GM12878 (cell line): ENCODE measurements around the gene THY1. TPM values are rescaled to one million over a fixed set of nuclear protein-coding genes. Genes with fewer than 3 reads are reported as not detected.

ENCODE experiments used
- ATAC-seq: fragments of 200-7000 bp; cut with Tn5 transposase; 3 replicates; pipeline ENCODE4 v1.9.1; 2020; ENCODE audit warnings: mild to moderate bottlenecking, moderate library complexity
- BruUV-seq: library from RNA; stranded (reverse); fragments of 400-500 nt; replicated peaks from 2 replicates; lab custom pipeline; 2021; lab: Mats Ljungman, UMichigan
- CTCF ChIA-PET: fragments of 300-600 bp; sonication (Branson Sonifier 250); formaldehyde crosslinking; extraction: SDS; loops from one replicate; lab custom pipeline; 2021; ENCODE audit warnings: inconsistent platforms; lab: Yijun Ruan, JAX
- POLR2A ChIA-PET: fragments of 350-600 bp; formaldehyde crosslinking; extraction: SDS; loops from one replicate; lab custom pipeline; 2021; ENCODE audit warnings: inconsistent platforms; lab: Charles Lee
- RAD21 ChIA-PET: fragments of 300-600 bp; sonication (Branson Sonifier 250); formaldehyde crosslinking; loops from one replicate; lab custom pipeline; 2023; ENCODE audit warnings: antibody characterized with exemption; ENCODE audit not compliant: unreplicated experiment; lab: Charles Lee
- SMC1A ChIA-PET: fragments of 300-600 bp; sonication (Branson Sonifier 250); formaldehyde crosslinking; loops from one replicate; lab custom pipeline; 2023; ENCODE audit not compliant: unreplicated experiment, uncharacterized antibody; lab: Charles Lee
- DNase-seq: peaks from one replicate; pipeline ENCODE4 v3.0.0-alpha.2; 2011; ENCODE audit warnings: low read depth, low spot score
- FAIRE-seq: peaks from 3 replicates; lab custom pipeline; 2011; peaks lifted over from hg19 to GRCh38; lab: Jason Lieb, UNC
- H2AFZ ChIP-seq: 2 replicates; pipeline ENCODE4 v1.6.0; 2011; ENCODE audit warnings: low read depth, low read length, control low read depth; ENCODE audit not compliant: control insufficient read depth
- H3K27ac ChIP-seq: 2 replicates; pipeline ENCODE4 v1.5.1; 2011; ENCODE audit warnings: control low read depth; ENCODE audit not compliant: control insufficient read depth, insufficient read depth
- H3K27me3 ChIP-seq, 2 experiments: replicated peaks in 1 of 2; 2 replicates each; pipeline versions ENCODE4 v1.6.0 to v1.6.1; 2011; ENCODE audit warnings: low read length in 1 of 2; ENCODE audit not compliant: control insufficient read depth in 2 of 2, insufficient read depth in 2 of 2
- H3K36me3 ChIP-seq, 2 experiments: 2 replicates each; pipeline ENCODE4 v1.5.1; 2011; ENCODE audit warnings: low read length in 1 of 2; ENCODE audit not compliant: control insufficient read depth in 2 of 2, insufficient read depth in 2 of 2
- H3K4me1 ChIP-seq: 2 replicates; pipeline ENCODE4 v1.6.1; 2011; ENCODE audit warnings: mild to moderate bottlenecking, low read length, moderate library complexity, mixed read lengths; ENCODE audit not compliant: control insufficient read depth, insufficient read depth
- H3K4me2 ChIP-seq: 2 replicates; pipeline ENCODE4 v1.6.0; 2011; ENCODE audit warnings: control low read depth; ENCODE audit not compliant: control insufficient read depth, insufficient read depth
- H3K4me3 ChIP-seq: fragments of 200-600 bp; sonication (generic); 2 replicates; pipeline ENCODE4 v1.5.1; 2016
- H3K79me2 ChIP-seq: 2 replicates; pipeline ENCODE4 v1.6.0; 2011; ENCODE audit warnings: low read length; ENCODE audit not compliant: control insufficient read depth, insufficient read depth
- H3K9ac ChIP-seq: 2 replicates; pipeline ENCODE4 v1.8.0; 2011; ENCODE audit warnings: low read length, control low read depth, mixed read lengths; ENCODE audit not compliant: control insufficient read depth, insufficient read depth
- H3K9me3 ChIP-seq: replicated peaks from 3 replicates; pipeline ENCODE4 v1.5.1; 2011; ENCODE audit warnings: mild to moderate bottlenecking, low read length; ENCODE audit not compliant: control insufficient read depth, insufficient read depth
- H4K20me1 ChIP-seq: 2 replicates; pipeline ENCODE4 v1.6.0; 2011; ENCODE audit not compliant: control insufficient read depth, insufficient read depth
- BCL3 ChIP-seq: IDR thresholded peaks from 2 replicates; pipeline ENCODE4 v1.6.1; 2011; ENCODE audit warnings: borderline replicate concordance, low read depth, mild to moderate bottlenecking, moderate library complexity, low read length; ENCODE audit not compliant: insufficient read depth, poor library complexity, severe bottlenecking
- CHD4 ChIP-seq: fragments of 200-600 bp; sonication (generic); IDR thresholded peaks from 2 replicates; pipeline ENCODE4 v1.6.1; 2016; ENCODE audit warnings: mild to moderate bottlenecking
- IRF3 ChIP-seq: fragments of 450-650 bp; IDR thresholded peaks from 2 replicates; pipeline ENCODE4 v1.6.1; 2014; ENCODE audit warnings: mild to moderate bottlenecking
- KLF5 ChIP-seq: fragments of 450-650 bp; IDR thresholded peaks from 2 replicates; pipeline ENCODE4 v1.6.1; 2014; ENCODE audit warnings: mild to moderate bottlenecking; ENCODE audit not compliant: partially characterized antibody
- MAX ChIP-seq: IDR thresholded peaks from 2 replicates; pipeline ENCODE4 v1.6.1; 2012; ENCODE audit warnings: low read depth, low read length, improper control_type of control experiment
- MLLT1 ChIP-seq: fragments of 450-650 bp; IDR thresholded peaks from 2 replicates; pipeline ENCODE4 v1.6.1; 2016; ENCODE audit warnings: mild to moderate bottlenecking
- PAX8 ChIP-seq: fragments of 450-650 bp; IDR thresholded peaks from 2 replicates; pipeline ENCODE4 v1.6.1; 2017; ENCODE audit warnings: mild to moderate bottlenecking, moderate library complexity
- SMARCA5 ChIP-seq: fragments of 450-650 bp; IDR thresholded peaks from 2 replicates; pipeline ENCODE4 v1.6.1; 2017; ENCODE audit warnings: mild to moderate bottlenecking
- TCF12 ChIP-seq: IDR thresholded peaks from 2 replicates; pipeline ENCODE4 v1.6.1; 2011; ENCODE audit warnings: low read depth, mild to moderate bottlenecking, low read length
- ZNF207 ChIP-seq: fragments of 450-650 bp; IDR thresholded peaks from 2 replicates; pipeline ENCODE4 v1.6.1; 2014; ENCODE audit warnings: antibody characterized with exemption, mild to moderate bottlenecking, borderline replicate concordance
- WGBS: methylation state at CpG from one replicate; pipeline ENCODE4 v1.1.6; 2016; ENCODE audit warnings: low lambda C conversion rate; ENCODE audit not compliant: insufficient replicate concordance, insufficient coverage; ENCODE audit errors: missing lambda C conversion rate; 5-methylcytosine and 5-hydroxymethylcytosine counted together
- in situ Hi-C: fragments of 300-500 bp; cut with MboI; formaldehyde crosslinking; loops from 9 replicates; pipeline ENCODE4 v1.14.3; 2018; ENCODE audit warnings: mixed read lengths
- intact Hi-C: fragments of 100-400 bp; cut with micrococcal nuclease; formaldehyde crosslinking; loops from one replicate; pipeline ENCODE4 v1.14.2; 2022; ENCODE audit not compliant: unreplicated experiment
- polyA plus RNA-seq, 11 experiments: library from polyadenylated mRNA; depleted of rRNA in 4 of 11; unstranded in 6 of 11; stranded (reverse) in 5 of 11; fragments of >200 nt; fragmentation: Nextera tagmentation in 4 of 11; fragmentation: Illumina TruSeq in 1 of 11; extraction: Ambion mirVana in 4 of 11; extraction: Trizol in 1 of 11; gene quantifications; 1 replicate in 1 of 11; 2 replicates in 10 of 11; pipeline versions ENCODE4 v1.2.1 to v1.2.3, GENCODE V29; 2011 to 2016; ENCODE audit warnings: inconsistent platforms in 2 of 11, missing spikeins in 2 of 11, low read depth in 1 of 11
- total RNA-seq, 4 experiments: library from RNA; depleted of rRNA in 3 of 4; stranded (reverse); fragments of >200 nt in 3 of 4; fragmentation: Illumina TruSeq in 1 of 4; extraction: Trizol in 1 of 4; gene quantifications; 2 replicates each; pipeline versions ENCODE4 v1.2.1 to v1.2.3, GENCODE V29; 2013 to 2021

Gene THY1
- total and polyA plus RNA-seq, 10 of the 15 experiments (the other 5 are each of a cell fraction or from before 2014, with no cell fraction given), result 0.86 to 20.1 (median 3.2) TPM

- in situ Hi-C loops, result no loop called here
- CTCF ChIA-PET, result interaction anchor here (1.5 to 2.5 kb wide), 2 partner anchors 114 to 260 kb away, joined by 3 to 8 read pairs; partner anchors contain the start of gene NECTIN1
- no TSS peak for BruUV-seq
Measured at GRCh38 chr11:119469506-119469905, 46.5 kb upstream of the THY1 start.

GRCh38 chr11:119468511-119468910 lies 45.5 kb upstream of the THY1 start:
- FAIRE-seq, result no peak
- TF ChIP-seq MAX (no peak), MLLT1 (no peak), CHD4 (no peak), SMARCA5 (no peak), ZNF207 (no peak), IRF3 (no peak), KLF5 (no peak), BCL3 (no peak), TCF12 (no peak)

More at GRCh38 chr11:119469506-119469905, 46.5 kb upstream of the THY1 start:
- Histone ChIP-seq H3K27ac (no peak overlapping the region), H3K27me3 (peaks cover 0 to 1% of the 10 kb centered on the region in 2 experiments; a peak in 1 of 4 replicates), H3K9ac (no peak overlapping the region), H3K36me3 (no peaks in the 10 kb centered on the region), H3K4me2 (no peak overlapping the region), H3K4me3 (no peak overlapping the region), H3K79me2 (no peaks in the 10 kb centered on the region), H2AFZ (no peak overlapping the region), H3K4me1 (no peaks in the 10 kb centered on the region), H3K9me3 (no peaks in the 10 kb centered on the region), H4K20me1 (no peaks in the 10 kb centered on the region)
- ATAC-seq (no peak), DNase-seq (no peak), FAIRE-seq (no peak)
- POLR2A ChIA-PET, result interaction anchor here (0.5 to 0.6 kb wide), 2 partner anchors 295 to 436 kb away, joined by 4 read pairs; no protein-coding TSS in a partner anchor
- SMC1A ChIA-PET, result no interaction called here
- RAD21 ChIA-PET, result no interaction called here
- intact Hi-C loops, result no loop called here
- no peak for TF ChIP-seq PAX8
- 13% methylated on average over 3 of the region's 3 CpGs for WGBS

More at GRCh38 chr11:119468511-119468910, 45.5 kb upstream of the THY1 start:
- CTCF ChIA-PET, result interaction anchor here (1.5 kb wide), 1 partner anchor 261 kb away, joined by 3 read pairs; the partner anchor contains the start of gene NECTIN1
- Histone ChIP-seq H3K4me1 (no peaks in the 10 kb centered on the region), H4K20me1 (no peaks in the 10 kb centered on the region), H3K4me2 (no peak overlapping the region), H3K4me3 (no peak overlapping the region), H3K36me3 (no peaks in the 10 kb centered on the region), H3K9me3 (no peaks in the 10 kb centered on the region), H3K27me3 (peaks cover 0 to 1% of the 10 kb centered on the region in 2 experiments; a peak in 1 of 4 replicates), H3K27ac (no peak overlapping the region), H3K9ac (no peak overlapping the region), H3K79me2 (no peaks in the 10 kb centered on the region), H2AFZ (no peak overlapping the region)
- DNase-seq (no peak), ATAC-seq (no peak)
- in situ Hi-C loops, result no loop called here
- no TSS peak for BruUV-seq
- SMC1A ChIA-PET, result no interaction called here
- RAD21 ChIA-PET, result no interaction called here
- POLR2A ChIA-PET, result no interaction called here
- intact Hi-C loops, result no loop called here
- WGBS, result 0% methylated on average over 2 of the region's 2 CpGs
